Breast epithelium (tissue), 3 donors: ENCODE measurements around the gene EID2.

Source experiments
- CTCF ChIP-seq, 3 donors: fragments of 450-650 bp; IDR thresholded peaks; one replicate each; pipeline ENCODE4 v1.5.1; 2016 to 2017; ENCODE audit warnings: antibody characterized with exemption in 3 of 3, mild to moderate bottlenecking in 3 of 3, moderate library complexity in 3 of 3
- POLR2A ChIP-seq: fragments of 450-650 bp; IDR thresholded peaks from one replicate; pipeline ENCODE4 v1.6.1; 2016; ENCODE audit warnings: antibody characterized with exemption, mild to moderate bottlenecking, moderate library complexity
- POLR2AphosphoS5 ChIP-seq, 3 donors: sonication (generic); formaldehyde crosslinking; IDR thresholded peaks; one replicate each; pipeline ENCODE4 v1.6.1; 2017; ENCODE audit warnings: antibody characterized with exemption in 3 of 3

DNA sequence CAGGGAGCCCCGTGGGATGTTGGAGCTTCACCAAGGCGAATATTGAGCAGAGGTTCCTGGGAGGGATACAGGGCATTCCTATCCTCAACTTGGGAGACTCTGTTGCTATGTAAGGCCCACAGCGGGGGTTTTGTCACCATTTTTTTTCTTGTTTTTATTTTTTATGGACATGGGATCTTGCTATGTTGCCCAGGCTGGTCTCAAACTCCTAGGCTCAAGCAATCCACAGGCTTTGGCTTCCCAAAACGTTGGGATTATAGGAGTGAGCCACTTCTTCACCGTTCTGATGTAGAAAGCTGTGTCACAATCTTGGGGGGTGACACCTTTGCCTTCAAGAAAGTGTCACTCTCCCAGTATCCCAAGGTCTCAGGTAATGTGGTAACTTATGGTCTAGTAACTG is 38.6 kb downstream of the EID2 start:
- TF ChIP-seq CTCF (IDR thresholded peaks at IDR 0.05), result no peak
- TF ChIP-seq POLR2AphosphoS5 (IDR thresholded peaks at IDR 0.05), result no peak
- TF ChIP-seq POLR2A, result no peak
